Effector memory CD8-positive, alpha-beta T cell (primary cell): Measurements from ENCODE around the gene CD8A.
"Not testable (repeated sequence)": the region's sequence is repeated elsewhere in the genome, so short reads cannot be mapped to it uniquely, and the experiment has no call there.

Source experiments
- ATAC-seq: fragments of 150-1000 bp; cut with Tn5 transposase; replicated peaks from 2 replicates; pipeline ENCODE4 v1.10.0; 2021; ENCODE audit warnings: mild to moderate bottlenecking, moderate library complexity
- DNase-seq, 3 experiments: peaks; one replicate each; pipeline ENCODE4 v3.0.0; 2021
- H3K27ac Mint-ChIP-seq, 2 donors: one replicate each; pipeline ENCODE4 v1.8.0; 2022; ENCODE audit warnings: mild to moderate bottlenecking in 2 of 2, mixed read lengths in 2 of 2, moderate library complexity in 2 of 2
- H3K27me3 Mint-ChIP-seq, 2 donors: one replicate each; pipeline ENCODE4 v1.8.0; 2022; ENCODE audit warnings: mixed read lengths in 2 of 2
- H3K36me3 Mint-ChIP-seq: one replicate; pipeline ENCODE4 v1.8.0; 2022; ENCODE audit warnings: mild to moderate bottlenecking, moderate library complexity, mixed read lengths; ENCODE audit not compliant: insufficient read depth
- H3K4me1 Mint-ChIP-seq, 2 donors: one replicate each; pipeline ENCODE4 v1.8.0; 2022; ENCODE audit warnings: low read depth in 2 of 2, mixed read lengths in 2 of 2
- H3K4me3 Mint-ChIP-seq, 2 donors: one replicate each; pipeline ENCODE4 v1.8.0; 2022; ENCODE audit warnings: mild to moderate bottlenecking in 2 of 2, mixed read lengths in 2 of 2, moderate library complexity in 2 of 2
- H3K9me3 Mint-ChIP-seq, 2 donors: one replicate each; pipeline ENCODE4 v1.8.0; 2022; ENCODE audit warnings: mixed read lengths in 2 of 2

Gene CD8A

DNA sequence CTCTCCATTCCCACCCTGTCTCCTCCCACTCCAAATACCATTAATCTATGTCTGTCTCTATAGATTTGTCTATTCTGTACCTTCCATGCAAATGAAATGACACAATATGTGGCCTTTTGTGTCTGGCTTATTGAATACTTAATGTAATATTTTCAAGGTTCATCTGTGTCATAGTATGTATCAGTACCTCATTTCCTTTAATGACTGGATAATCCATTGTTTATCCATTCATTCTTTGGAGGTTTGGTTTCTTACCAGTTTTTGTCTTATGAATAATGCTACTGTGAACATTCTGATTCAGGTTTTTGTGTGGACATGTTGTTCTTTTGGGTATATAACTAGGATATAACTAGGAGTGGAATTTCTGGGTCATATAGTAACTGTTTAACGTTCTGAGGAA, 55.8 kb downstream of the CD8A start:
- H3K36me3 Mint-ChIP-seq, ATAC-seq, H3K27ac Mint-ChIP-seq, H3K4me3 Mint-ChIP-seq, H3K4me1 Mint-ChIP-seq, DNase-seq, H3K9me3 Mint-ChIP-seq, H3K27me3 Mint-ChIP-seq: not testable (repeated sequence)
